ENCODE data around the gene SRC. TPM values are rescaled to one million over a fixed set of nuclear protein-coding genes. Genes with fewer than 3 reads are reported as not detected.

Gene SRC
- total RNA-seq, 2 experiments from 2014 or later = 4.2 to 5.7 TPM

DNA sequence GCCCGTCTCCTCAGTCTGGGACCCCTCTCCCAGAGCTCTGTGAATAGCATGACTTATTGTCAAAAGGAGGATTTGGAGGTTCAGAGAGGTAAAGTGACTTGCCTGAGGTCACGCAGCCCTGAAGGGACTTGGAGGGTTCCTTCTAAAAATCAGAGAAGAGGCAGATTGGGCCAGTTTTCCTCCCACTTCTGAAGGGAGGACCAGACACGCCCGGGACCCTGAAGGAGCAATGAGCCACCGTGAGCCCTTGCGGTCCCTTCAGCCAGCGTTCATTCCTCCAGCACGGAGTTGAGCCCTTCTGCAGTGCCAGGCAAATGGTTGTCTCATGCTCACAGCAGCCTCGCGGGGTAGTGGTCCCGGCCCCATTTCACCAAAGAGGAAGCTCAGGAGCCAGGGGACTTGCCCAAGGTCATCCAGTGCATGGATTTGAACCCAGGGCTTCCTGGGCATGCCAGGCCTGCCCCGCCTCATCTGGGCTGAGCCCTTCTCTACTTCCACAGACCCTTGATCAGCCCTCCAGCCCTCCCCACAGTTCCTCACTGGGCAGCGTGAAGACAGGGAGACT is 7.4 kb downstream of the SRC start:
- Mint-ChIP-seq H3K4me1 (no peaks in the 10 kb centered on the region), H3K36me3 (ENCODE audit: low read depth) (no peaks in the 10 kb centered on the region), H3K27ac (no peak overlapping the region), H3K4me3 (no peak overlapping the region), H3K9me3 (ENCODE audit: low read depth) (no peaks in the 10 kb centered on the region), H3K27me3 (no peaks in the 10 kb centered on the region)
- ATAC-seq = no peak
- DNase-seq = no peak
- CTCF ChIA-PET = no interaction called here
- POLR2A ChIA-PET = no interaction called here
- intact Hi-C loops (cut with DNase I, micrococcal nuclease) = no loop called here

DNA sequence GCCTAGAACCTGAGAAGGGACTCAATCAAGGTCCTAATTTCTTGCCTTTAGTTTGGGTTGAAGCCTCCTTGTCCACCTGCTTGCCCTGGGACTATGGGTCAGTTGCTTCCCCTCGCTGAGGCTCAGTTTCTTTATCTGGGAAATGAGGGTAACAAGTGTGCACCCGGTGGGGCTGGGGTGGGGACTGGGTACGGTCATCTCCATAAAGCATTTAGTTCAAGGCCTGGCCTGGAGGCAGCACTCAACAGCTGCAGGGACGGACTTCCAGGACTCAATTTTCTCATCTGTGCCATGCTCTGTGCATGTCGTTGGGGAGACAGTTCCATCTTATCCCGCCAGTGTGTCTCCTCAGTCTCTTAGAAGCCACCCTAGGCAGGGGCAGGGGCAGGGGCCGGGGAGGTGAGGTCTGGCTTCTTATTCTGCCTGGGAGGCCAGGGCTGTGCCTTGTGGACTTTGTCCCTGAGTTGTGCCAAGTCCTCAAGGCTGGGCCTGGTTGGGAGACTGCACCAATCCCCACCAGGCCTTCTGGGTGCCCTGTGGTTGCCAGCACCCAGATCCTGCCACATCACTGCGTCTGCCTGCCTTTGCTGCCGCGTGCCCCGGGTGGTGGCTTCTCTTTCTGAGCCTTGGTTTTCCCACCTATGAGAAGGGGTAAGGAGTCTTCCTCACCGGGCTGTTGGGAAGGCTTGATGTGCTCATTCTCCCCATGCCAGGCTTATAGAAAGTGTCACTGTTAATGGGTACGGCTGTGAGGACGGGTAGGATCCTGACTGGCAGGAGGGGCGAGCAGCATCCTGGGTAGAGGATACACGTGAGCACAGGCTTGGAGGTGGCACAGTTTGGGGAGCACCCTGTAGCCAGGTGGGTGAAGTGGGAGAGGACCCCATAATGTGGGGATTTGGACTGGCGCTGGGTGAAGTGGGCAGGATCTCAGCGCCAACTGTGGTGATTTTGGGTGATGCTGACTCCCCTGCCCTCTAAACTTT is 8.6 kb downstream of the SRC start:
- no peak for DNase-seq
- Mint-ChIP-seq H3K4me1 (no peaks in the 10 kb centered on the region), H3K4me3 (no peak overlapping the region), H3K27ac (no peak overlapping the region), H3K27me3 (no peaks in the 10 kb centered on the region), H3K36me3 (ENCODE audit: low read depth) (no peaks in the 10 kb centered on the region), H3K9me3 (ENCODE audit: low read depth) (no peaks in the 10 kb centered on the region)
- POLR2A ChIA-PET = no interaction called here
- ATAC-seq = no peak
- intact Hi-C loops (cut with DNase I, micrococcal nuclease) = no loop called here
- CTCF ChIA-PET = no interaction called here

DNA sequence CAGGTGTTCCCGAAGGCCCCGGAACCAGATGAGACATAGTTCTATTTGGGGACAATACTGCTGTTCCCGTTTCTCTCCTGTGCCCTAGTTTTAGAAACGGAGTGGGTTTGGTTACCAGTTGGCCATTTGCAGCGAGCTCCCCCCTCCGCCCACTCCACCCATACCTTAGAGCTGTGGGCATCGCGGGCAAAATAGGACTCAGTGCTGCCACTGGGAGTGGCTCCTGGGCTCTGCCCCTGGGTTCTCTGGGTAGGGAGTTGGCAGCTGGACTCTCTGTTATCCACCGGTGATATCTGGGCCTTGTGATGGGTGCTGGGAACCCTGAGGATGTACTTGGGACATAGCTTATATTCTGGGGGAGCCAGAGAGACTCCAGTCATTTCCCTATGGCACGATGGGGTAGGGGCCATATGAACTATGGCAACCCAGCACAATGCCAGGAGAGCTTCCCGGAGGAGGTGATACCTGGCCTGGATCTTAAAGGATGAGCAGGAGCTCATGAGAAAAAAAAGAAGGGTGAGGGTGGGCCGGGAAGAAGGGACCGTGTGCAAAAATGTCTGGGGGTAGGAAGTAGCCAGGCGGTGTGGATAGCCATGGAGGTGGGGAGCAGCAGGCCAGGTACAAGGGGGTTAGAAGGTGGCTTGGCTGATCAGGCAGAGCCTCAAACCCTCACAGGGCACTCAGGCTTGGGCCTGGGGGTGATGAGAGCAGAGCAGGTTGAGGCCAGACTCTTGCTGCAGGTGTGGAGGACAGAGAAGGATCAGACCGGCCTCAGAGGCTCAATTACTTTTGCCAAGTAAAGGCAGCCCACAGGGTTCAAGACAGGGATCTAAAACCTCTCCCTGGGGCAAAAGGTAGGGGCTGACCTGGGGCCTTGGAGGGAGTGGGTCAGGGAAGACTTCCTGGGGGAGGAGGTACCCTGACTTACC is 9.6 kb downstream of the SRC start:
- no peak for DNase-seq

DNA sequence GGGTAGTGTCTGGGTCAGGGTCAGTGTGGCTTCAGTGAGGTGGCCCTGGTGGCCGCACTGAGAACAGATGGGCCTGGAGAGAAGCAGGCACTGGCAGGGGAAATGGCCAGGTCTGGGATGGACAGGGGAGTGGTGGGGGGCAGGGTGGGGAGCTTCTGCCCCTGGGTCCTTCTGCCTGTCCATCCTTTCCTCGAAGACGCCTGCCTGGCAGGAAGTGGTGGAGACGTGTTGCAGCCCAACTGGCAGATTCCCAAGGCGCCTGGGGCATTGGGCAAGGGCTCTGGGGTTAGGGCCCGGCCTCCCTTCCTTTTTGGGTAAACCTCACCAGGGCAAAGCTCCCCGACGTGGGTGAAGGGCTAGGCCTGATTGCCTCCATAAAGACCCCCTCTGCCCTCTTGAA is 10.4 kb downstream of the SRC start:
- intact Hi-C loops (cut with DNase I, micrococcal nuclease) = no loop called here
- CTCF ChIA-PET = interaction anchor here (1.2 kb wide), 1 partner anchor 8 kb away, joined by 3 read pairs; no protein-coding TSS in a partner anchor

More for the DNA sequence above, 9.6 kb downstream of the SRC start:
- Mint-ChIP-seq H3K27ac (no peak overlapping the region), H3K36me3 (ENCODE audit: low read depth) (no peaks in the 10 kb centered on the region), H3K4me3 (no peak overlapping the region), H3K27me3 (no peaks in the 10 kb centered on the region), H3K4me1 (no peaks in the 10 kb centered on the region), H3K9me3 (ENCODE audit: low read depth) (no peaks in the 10 kb centered on the region)
- ChIA-PET POLR2A (no interaction called here), CTCF (interaction anchor here (1.2 kb wide), 1 partner anchor 9 kb away, joined by 3 read pairs; no protein-coding TSS in a partner anchor)
- intact Hi-C loops (cut with DNase I, micrococcal nuclease) = no loop called here
- ATAC-seq = no peak

DNA sequence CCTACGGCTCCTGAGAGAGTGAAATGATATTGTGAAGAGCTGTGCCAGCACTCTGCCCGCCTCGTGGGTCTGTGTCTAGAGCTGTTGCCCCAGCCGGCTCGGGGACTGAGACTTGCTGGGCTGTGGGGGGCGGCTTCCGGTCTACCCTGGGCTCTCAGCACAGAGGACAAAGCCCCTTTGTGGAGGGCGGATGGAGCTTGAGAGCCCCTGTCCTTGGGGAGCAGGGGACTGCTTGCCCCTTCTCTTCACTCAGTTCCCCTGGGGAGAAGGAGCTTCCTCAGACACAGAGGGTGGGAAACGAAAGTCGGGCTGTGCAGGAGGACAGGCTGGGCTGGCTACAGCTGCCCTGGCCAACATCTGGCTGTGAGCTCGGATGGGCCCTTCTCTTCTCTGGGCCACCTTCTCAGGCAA is 11.0 kb downstream of the SRC start:
- no peak for DNase-seq
- H3K27me3 Mint-ChIP-seq = no peaks in the 10 kb centered on the region
- ChIA-PET POLR2A (no interaction called here), CTCF (no interaction called here)
- ATAC-seq = no peak
- H3K27ac Mint-ChIP-seq = no peak overlapping the region
- no peaks in the 10 kb centered on the region for H3K4me1 Mint-ChIP-seq
- intact Hi-C loops (cut with DNase I, micrococcal nuclease) = no loop called here
- H3K36me3 Mint-ChIP-seq (ENCODE audit: low read depth) = no peaks in the 10 kb centered on the region
- no peak overlapping the region for H3K4me3 Mint-ChIP-seq
- H3K9me3 Mint-ChIP-seq (ENCODE audit: low read depth) = no peaks in the 10 kb centered on the region

More for the DNA sequence above, 10.4 kb downstream of the SRC start:
- DNase-seq = no peak
- Mint-ChIP-seq H3K4me1 (no peaks in the 10 kb centered on the region), H3K27me3 (no peaks in the 10 kb centered on the region), H3K36me3 (ENCODE audit: low read depth) (no peaks in the 10 kb centered on the region), H3K27ac (no peak overlapping the region), H3K4me3 (no peak overlapping the region), H3K9me3 (ENCODE audit: low read depth) (no peaks in the 10 kb centered on the region)
- POLR2A ChIA-PET = no interaction called here
- no peak for ATAC-seq

DNA sequence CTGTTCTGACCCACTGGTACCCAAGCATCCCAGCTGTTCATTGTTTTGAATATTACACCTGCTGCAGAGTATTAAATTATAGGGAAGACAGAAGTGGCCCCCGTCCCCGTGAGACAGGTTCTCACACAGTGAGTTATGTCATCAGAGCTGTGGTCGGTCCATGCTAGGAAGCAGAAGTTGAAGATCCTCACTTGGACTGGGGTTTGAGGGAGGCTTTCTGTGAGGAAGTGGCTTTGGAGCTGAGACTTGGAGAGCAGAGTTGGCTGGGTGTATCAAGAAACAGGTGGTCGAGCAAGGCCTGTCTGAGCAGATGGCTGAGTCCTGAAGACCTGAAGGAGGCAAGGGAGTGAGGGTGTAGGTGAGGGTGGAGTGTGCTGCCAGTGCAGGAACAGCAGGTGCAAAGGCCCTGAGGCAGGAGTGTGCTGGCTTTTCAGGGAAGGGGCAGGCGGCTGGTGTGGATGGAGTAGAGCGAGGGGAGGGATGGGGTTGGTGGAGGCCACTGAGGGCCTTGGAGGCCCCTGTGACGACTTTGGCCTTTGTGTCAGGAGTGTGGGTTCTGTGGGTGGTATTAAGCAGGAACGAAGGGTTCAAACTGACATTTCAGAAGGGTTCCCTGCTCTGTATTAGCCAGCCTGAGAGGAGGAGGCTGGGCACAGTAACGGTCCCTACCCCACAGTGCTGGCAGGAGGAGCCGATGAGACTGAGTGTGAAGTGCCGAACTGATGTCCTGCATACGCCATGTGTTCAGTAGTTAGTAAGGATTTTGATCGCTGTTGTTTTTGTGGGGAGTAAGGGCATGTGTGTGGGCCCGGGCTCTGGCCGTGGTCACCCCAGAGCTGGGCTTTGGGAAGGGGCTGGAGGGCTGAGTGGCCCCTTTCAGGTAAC is 11.8 kb downstream of the SRC start:
- no peaks in the 10 kb centered on the region for H3K9me3 Mint-ChIP-seq (ENCODE audit: low read depth)
- ATAC-seq (no peak), DNase-seq (no peak)
- CTCF ChIA-PET = no interaction called here
- no peaks in the 10 kb centered on the region for H3K36me3 Mint-ChIP-seq (ENCODE audit: low read depth)
- H3K27me3 Mint-ChIP-seq = no peaks in the 10 kb centered on the region
- no peak overlapping the region for H3K4me3 Mint-ChIP-seq
- no peaks in the 10 kb centered on the region for H3K4me1 Mint-ChIP-seq
- no peak overlapping the region for H3K27ac Mint-ChIP-seq
- intact Hi-C loops (cut with DNase I, micrococcal nuclease) = loop anchor here in 1 of 2 experiments (2.0 kb wide), 1 partner anchor 75 kb away; no protein-coding TSS in a partner anchor
- POLR2A ChIA-PET = no interaction called here

DNA sequence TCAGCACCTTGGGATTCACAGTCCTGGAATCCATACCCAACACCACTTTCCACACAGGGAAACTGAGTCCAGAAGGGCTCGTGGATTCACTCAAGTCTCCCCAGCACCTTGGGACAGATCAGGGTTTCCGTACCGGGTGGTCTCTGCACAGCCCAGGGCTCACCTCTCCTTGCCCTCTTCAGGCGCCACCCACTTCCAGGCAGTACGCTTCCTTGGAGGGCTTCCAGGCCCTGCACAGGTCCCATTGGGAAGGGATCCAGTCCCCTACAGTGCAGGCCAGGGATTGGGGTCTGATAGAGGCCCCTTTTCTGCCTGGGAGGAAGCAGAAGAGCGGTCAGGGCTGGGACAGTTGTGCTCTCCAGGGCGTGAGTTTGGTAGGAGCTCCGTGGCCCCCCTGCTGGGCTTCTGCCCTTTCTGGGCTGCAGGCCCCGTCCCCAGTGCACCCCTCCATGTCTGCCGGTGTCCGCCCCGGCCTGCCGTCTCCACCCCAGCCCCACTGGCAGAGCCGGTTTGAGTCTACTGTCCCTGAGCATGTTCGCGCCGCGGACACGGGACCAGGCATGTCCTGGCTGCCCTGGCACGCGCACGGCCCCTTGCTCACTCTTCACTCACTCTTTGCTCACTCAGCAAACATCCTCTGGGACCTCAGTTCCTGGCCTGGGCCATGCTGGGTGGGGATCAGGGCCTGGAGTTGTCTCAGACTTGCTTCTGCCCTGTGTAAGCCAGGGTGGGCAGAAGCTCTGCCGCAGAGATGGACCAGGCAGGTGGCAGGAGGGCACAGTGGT is 12.6 kb downstream of the SRC start:
- Mint-ChIP-seq H3K27ac (no peak overlapping the region), H3K36me3 (ENCODE audit: low read depth) (no peaks in the 10 kb centered on the region), H3K4me3 (no peak overlapping the region), H3K4me1 (no peaks in the 10 kb centered on the region), H3K9me3 (ENCODE audit: low read depth) (no peaks in the 10 kb centered on the region), H3K27me3 (no peaks in the 10 kb centered on the region)
- CTCF ChIA-PET = interaction anchor here (0.9 kb wide), 1 partner anchor 176 kb away, joined by 3 read pairs; no protein-coding TSS in a partner anchor
- intact Hi-C loops (cut with DNase I, micrococcal nuclease) = loop anchor here in 1 of 2 experiments (2.0 kb wide), 1 partner anchor 76 kb away; no protein-coding TSS in a partner anchor
- DNase-seq (no peak), ATAC-seq (no peak)
- POLR2A ChIA-PET = no interaction called here

DNA sequence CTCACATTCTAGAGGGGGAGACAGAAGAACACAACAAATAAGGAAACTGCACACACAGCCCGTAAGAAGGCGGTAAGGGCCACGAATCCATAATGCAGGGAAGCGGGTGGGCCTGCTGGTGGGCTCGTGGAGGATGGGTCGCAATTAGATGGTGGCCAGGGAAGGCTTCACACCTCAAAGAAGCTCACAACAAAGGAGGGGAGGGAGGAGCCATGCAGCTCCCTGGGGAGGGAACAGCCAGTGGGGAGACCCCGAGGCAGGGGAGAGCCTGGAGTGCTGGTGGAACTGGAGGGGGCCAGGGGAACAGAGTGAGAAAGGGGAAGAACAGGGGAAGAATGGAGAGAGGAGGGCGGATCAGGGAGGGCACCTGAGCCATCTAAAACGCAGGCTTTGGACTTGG is 13.4 kb downstream of the SRC start:
- POLR2A ChIA-PET = no interaction called here
- Mint-ChIP-seq H3K27me3 (no peaks in the 10 kb centered on the region), H3K27ac (no peak overlapping the region), H3K4me1 (no peaks in the 10 kb centered on the region), H3K9me3 (ENCODE audit: low read depth) (no peaks in the 10 kb centered on the region), H3K4me3 (no peak overlapping the region), H3K36me3 (ENCODE audit: low read depth) (no peaks in the 10 kb centered on the region)
- DNase-seq (no peak), ATAC-seq (no peak)
- intact Hi-C loops (cut with DNase I, micrococcal nuclease) = loop anchor here in 1 of 2 experiments (2.0 kb wide), 1 partner anchor 77 kb away; no protein-coding TSS in a partner anchor
- CTCF ChIA-PET = interaction anchor here (0.9 kb wide), 1 partner anchor 175 kb away, joined by 3 read pairs; no protein-coding TSS in a partner anchor

DNA sequence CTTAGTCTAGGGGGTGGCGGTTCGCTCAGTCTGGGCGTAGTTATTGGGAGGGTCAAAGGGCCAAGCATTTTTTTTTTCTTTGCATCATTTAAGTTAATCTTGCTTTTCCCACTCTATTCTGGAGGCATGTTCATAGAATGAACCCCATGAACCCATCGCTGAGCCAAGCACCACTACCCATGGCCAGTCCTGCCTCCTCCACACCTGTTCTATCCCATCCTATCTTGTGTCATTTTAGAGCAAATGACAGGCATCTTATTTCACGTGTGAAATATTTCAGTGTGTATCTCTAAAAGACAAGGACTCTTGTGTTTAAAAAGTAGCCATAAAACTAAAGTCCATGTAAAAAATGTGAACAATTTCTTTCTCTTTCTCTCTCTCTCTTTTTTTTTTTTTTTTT is 13.9 kb downstream of the SRC start:
- Mint-ChIP-seq H3K27me3 (no peaks in the 10 kb centered on the region), H3K9me3 (ENCODE audit: low read depth) (no peaks in the 10 kb centered on the region), H3K4me1 (no peaks in the 10 kb centered on the region), H3K4me3 (no peak overlapping the region), H3K27ac (no peak overlapping the region), H3K36me3 (ENCODE audit: low read depth) (no peaks in the 10 kb centered on the region)
- ChIA-PET CTCF (interaction anchor here (0.9 kb wide), 1 partner anchor 175 kb away, joined by 3 read pairs; no protein-coding TSS in a partner anchor), POLR2A (no interaction called here)
- ATAC-seq = no peak
- DNase-seq = no peak
- intact Hi-C loops (cut with DNase I, micrococcal nuclease) = loop anchor here in 1 of 2 experiments (2.0 kb wide), 1 partner anchor 77 kb away; no protein-coding TSS in a partner anchor
